Breast epithelium (tissue), 4 donors: ENCODE measurements around the gene TRMT1. TPM values are rescaled to one million over a fixed set of nuclear protein-coding genes. Genes with fewer than 3 reads are reported as not detected.

Experiments used
- DNase-seq, 2 donors: peaks; one replicate each; pipeline ENCODE4 v3.0.0-alpha.2; 2019; ENCODE audit warnings: low spot score in 2 of 2
- H3K27ac ChIP-seq, 2 donors: fragments of 200-600 bp; sonication (generic) in 1 of 2; one replicate each; pipeline ENCODE4 v1.5.1; 2016 to 2019; ENCODE audit warnings: mild to moderate bottlenecking in 1 of 2
- H3K27me3 ChIP-seq, 2 donors: fragments of 200-600 bp; sonication (generic) in 1 of 2; one replicate each; pipeline versions ENCODE4 v1.5.1 to v1.6.0; 2017 to 2019; ENCODE audit warnings: control low read depth in 1 of 2, mild to moderate bottlenecking in 1 of 2
- H3K36me3 ChIP-seq: fragments of 200-600 bp; one replicate; pipeline ENCODE4 v1.5.1; 2019
- H3K4me1 ChIP-seq, 2 donors: fragments of 200-600 bp; sonication (generic); one replicate each; pipeline ENCODE4 v1.5.1; 2016 to 2019; ENCODE audit warnings: control low read depth in 1 of 2
- H3K4me3 ChIP-seq, 3 donors: fragments of 200-600 bp; sonication (generic); 1 replicate in 2 of 3; 2 replicates in 1 of 3; pipeline ENCODE4 v1.5.1; 2016 to 2019; ENCODE audit warnings: mild to moderate bottlenecking in 3 of 3, moderate library complexity in 2 of 3
- H3K9me3 ChIP-seq, 2 donors: fragments of 200-600 bp; sonication (generic) in 1 of 2; one replicate each; pipeline ENCODE4 v1.5.1; 2016 to 2019; ENCODE audit warnings: control low read depth in 1 of 2
- CTCF ChIP-seq, 3 donors: fragments of 450-650 bp; IDR thresholded peaks; one replicate each; pipeline ENCODE4 v1.5.1; 2016 to 2017; ENCODE audit warnings: antibody characterized with exemption in 3 of 3, mild to moderate bottlenecking in 3 of 3, moderate library complexity in 3 of 3
- POLR2A ChIP-seq: fragments of 450-650 bp; IDR thresholded peaks from one replicate; pipeline ENCODE4 v1.6.1; 2016; ENCODE audit warnings: antibody characterized with exemption, mild to moderate bottlenecking, moderate library complexity
- POLR2AphosphoS5 ChIP-seq, 3 donors: sonication (generic); formaldehyde crosslinking; IDR thresholded peaks; one replicate each; pipeline ENCODE4 v1.6.1; 2017; ENCODE audit warnings: antibody characterized with exemption in 3 of 3
- intact Hi-C: fragments of 100-400 bp; cut with DNase I; formaldehyde crosslinking; loops from one replicate; pipeline ENCODE4 v1.15.1; 2023; ENCODE audit warnings: low total_unique reads
- total RNA-seq, 3 donors: library from RNA; depleted of rRNA; stranded (reverse); fragments of >200 nt; gene quantifications; one replicate each; pipeline ENCODE4 v1.1.0, GENCODE V29; 2016

TRMT1 gene
- total RNA-seq, 3 donors from 2014 or later: 29.7 to 37.4 (median 31.7) TPM

- TF ChIP-seq CTCF (IDR thresholded peaks at IDR 0.05) (no peak), POLR2AphosphoS5 (IDR thresholded peaks at IDR 0.05) (no peak), POLR2A (no peak)
- no peaks in the 10 kb centered on the region for H3K36me3 ChIP-seq
- no peak overlapping the region for H3K4me3 ChIP-seq
- H3K4me1 ChIP-seq: no peaks in the 10 kb centered on the region
- intact Hi-C loops: no loop called here
- no peaks in the 10 kb centered on the region for H3K9me3 ChIP-seq
- no peaks in the 10 kb centered on the region for H3K27me3 ChIP-seq
- H3K27ac ChIP-seq: no peak overlapping the region
- no peak for DNase-seq
Measured at GRCh38 chr19:13127051-13127450, 10.5 kb upstream of the TRMT1 start.

GRCh38 chr19:13122980-13123957 lies 6.7 kb upstream of the TRMT1 start:
- no peak overlapping the region for H3K4me3 ChIP-seq
- DNase-seq: no peak

GRCh38 chr19:13122275-13122878 lies 5.8 kb upstream of the TRMT1 start:
- peaks cover 8 to 16% of the 10 kb centered on the region in 2 donors for H3K4me1 ChIP-seq
- H3K36me3 ChIP-seq: no peaks in the 10 kb centered on the region
- H3K9me3 ChIP-seq: no peaks in the 10 kb centered on the region
- DNase-seq: no peak
- intact Hi-C loops: no loop called here
- H3K4me3 ChIP-seq: no peak overlapping the region
- H3K27ac ChIP-seq: no peak overlapping the region
- H3K27me3 ChIP-seq: no peaks in the 10 kb centered on the region
- TF ChIP-seq POLR2AphosphoS5 (IDR thresholded peaks at IDR 0.05) (no peak), CTCF (IDR thresholded peaks at IDR 0.05) (no peak), POLR2A (no peak)

More at GRCh38 chr19:13122980-13123957, 6.7 kb upstream of the TRMT1 start:
- Histone ChIP-seq H3K36me3 (no peaks in the 10 kb centered on the region), H3K27me3 (no peaks in the 10 kb centered on the region), H3K4me1 (peaks cover 8 to 16% of the 10 kb centered on the region in 2 donors), H3K9me3 (no peaks in the 10 kb centered on the region), H3K27ac (no peak overlapping the region)
- TF ChIP-seq POLR2A (no peak), POLR2AphosphoS5 (IDR thresholded peaks at IDR 0.05) (no peak), CTCF (IDR thresholded peaks at IDR 0.05) (no peak)
- intact Hi-C loops: no loop called here

GRCh38 chr19:13121551-13122274 lies 5.2 kb upstream of the TRMT1 start:
- H3K4me3 ChIP-seq: no peak overlapping the region
- intact Hi-C loops: no loop called here
- no peak for TF ChIP-seq POLR2AphosphoS5 (IDR thresholded peaks at IDR 0.05)
- TF ChIP-seq CTCF (IDR thresholded peaks at IDR 0.05): no peak
- no peak for TF ChIP-seq POLR2A
- no peaks in the 10 kb centered on the region for H3K27me3 ChIP-seq
- no peaks in the 10 kb centered on the region for H3K36me3 ChIP-seq
- DNase-seq: no peak
- no peaks in the 10 kb centered on the region for H3K9me3 ChIP-seq
- H3K4me1 ChIP-seq: peaks cover 8 to 16% of the 10 kb centered on the region in 2 donors
- H3K27ac ChIP-seq: peak overlapping the region in 1 of 2 donors; percentile 77
